ENCODE results near the gene TSHZ2. TPM values are rescaled to one million over a fixed set of nuclear protein-coding genes. Genes with fewer than 3 reads are reported as not detected.

TSHZ2 gene
- total RNA-seq, 4 donors from 2014 or later, result 10.3 to 15.0 (median 12.9) TPM

DNA sequence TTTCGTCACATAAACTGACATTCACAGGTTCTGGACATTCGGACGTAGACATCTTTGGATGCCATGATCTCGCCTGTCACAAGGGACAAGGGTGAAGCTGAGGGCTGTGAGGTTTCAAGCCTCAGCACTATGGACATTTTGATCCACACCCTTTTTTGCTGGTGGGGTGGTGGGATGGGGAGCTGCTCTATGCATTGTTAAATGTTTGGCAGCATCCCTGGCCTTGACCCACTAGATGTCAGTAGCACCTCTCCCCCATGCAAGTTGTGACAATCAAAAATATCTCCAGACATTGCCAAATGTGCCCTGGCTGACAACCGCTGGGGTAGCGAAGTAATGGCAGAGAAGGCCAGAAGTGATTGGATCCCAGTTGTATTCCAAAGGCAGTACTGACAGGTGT, 229.4 kb downstream of the TSHZ2 start:
- Histone ChIP-seq H3K9me3 (no peaks in the 10 kb centered on the region), H3K27me3 (no peaks in the 10 kb centered on the region), H3K36me3 (no peaks in the 10 kb centered on the region), H3K27ac (replicated peaks in 1 of 4) (no peak overlapping the region), H3K4me3 (no peak overlapping the region), H3K4me1 (no peaks in the 10 kb centered on the region)
- WGBS, result 91% methylated on average over 5 of the region's 6 CpGs
- TF ChIP-seq POLR2AphosphoS5 (IDR thresholded peaks at IDR 0.05) (no peak), EP300 (IDR thresholded peaks at IDR 0.05) (no peak), CTCF (IDR thresholded peaks at IDR 0.05) (no peak), POLR2A (IDR thresholded peaks at IDR 0.05; ENCODE audit: low read depth) (no peak)
- DNase-seq (ENCODE audit: extremely low spot score), result no peak
- intact Hi-C loops (cut with DNase I), result no loop called here

- H3K4me1 ChIP-seq, result no peaks in the 10 kb centered on the region
- intact Hi-C loops (cut with DNase I), result no loop called here
- no peaks in the 10 kb centered on the region for H3K36me3 ChIP-seq
- no peak for TF ChIP-seq POLR2A (IDR thresholded peaks at IDR 0.05; ENCODE audit: low read depth)
- no peak for DNase-seq (ENCODE audit: extremely low spot score)
- 77% methylated on average over 3 of the region's 3 CpGs for WGBS
- no peaks in the 10 kb centered on the region for H3K9me3 ChIP-seq
- H3K27me3 ChIP-seq, result no peaks in the 10 kb centered on the region
- H3K4me3 ChIP-seq, result no peak overlapping the region
- no peak overlapping the region for H3K27ac ChIP-seq (replicated peaks in 1 of 4)
These were observed 230.6 kb downstream of the TSHZ2 start for GRCh38 chr20:53202777-53203176.

GRCh38 chr20:53205046-53205445, 232.9 kb downstream of the TSHZ2 start:
- Histone ChIP-seq H3K36me3 (no peaks in the 10 kb centered on the region), H3K9me3 (no peaks in the 10 kb centered on the region), H3K27me3 (peaks cover 0 to 10% (median 0%) of the 10 kb centered on the region in 4 donors), H3K27ac (replicated peaks in 1 of 4) (no peak overlapping the region), H3K4me3 (no peak overlapping the region), H3K4me1 (no peaks in the 10 kb centered on the region)
- intact Hi-C loops (cut with DNase I), result no loop called here
- DNase-seq (ENCODE audit: extremely low spot score), result no peak
- WGBS, result 83% methylated on average over 5 of the region's 5 CpGs
- TF ChIP-seq POLR2AphosphoS5 (IDR thresholded peaks at IDR 0.05) (no peak), CTCF (IDR thresholded peaks at IDR 0.05) (no peak), EP300 (IDR thresholded peaks at IDR 0.05) (no peak), POLR2A (IDR thresholded peaks at IDR 0.05; ENCODE audit: low read depth) (no peak)

GRCh38 chr20:53208110-53208832, 236.1 kb downstream of the TSHZ2 start:
- Histone ChIP-seq H3K4me3 (no peak overlapping the region), H3K27me3 (peaks cover 0 to 10% (median 0%) of the 10 kb centered on the region in 4 donors), H3K36me3 (no peaks in the 10 kb centered on the region), H3K9me3 (no peaks in the 10 kb centered on the region), H3K4me1 (no peaks in the 10 kb centered on the region), H3K27ac (replicated peaks in 1 of 4) (no peak overlapping the region)
- no peak for DNase-seq (ENCODE audit: extremely low spot score)
- TF ChIP-seq POLR2AphosphoS5 (IDR thresholded peaks at IDR 0.05), result no peak
- intact Hi-C loops (cut with DNase I), result no loop called here
- WGBS, result 82% methylated on average over 11 of the region's 11 CpGs

- Histone ChIP-seq H3K27ac (replicated peaks in 1 of 4) (no peak overlapping the region), H3K36me3 (no peaks in the 10 kb centered on the region), H3K4me1 (no peaks in the 10 kb centered on the region), H3K4me3 (no peak overlapping the region), H3K9me3 (no peaks in the 10 kb centered on the region), H3K27me3 (peaks cover 0 to 10% (median 0%) of the 10 kb centered on the region in 4 donors)
- TF ChIP-seq EP300 (IDR thresholded peaks at IDR 0.05) (no peak), POLR2AphosphoS5 (IDR thresholded peaks at IDR 0.05) (no peak), CTCF (IDR thresholded peaks at IDR 0.05) (no peak), POLR2A (IDR thresholded peaks at IDR 0.05; ENCODE audit: low read depth) (no peak)
- intact Hi-C loops (cut with DNase I), result no loop called here
- 90% methylated on average over 13 of the region's 13 CpGs for WGBS
- no peak for DNase-seq (ENCODE audit: extremely low spot score)
These were observed 237.9 kb downstream of the TSHZ2 start for GRCh38 chr20:53210041-53210440.

GRCh38 chr20:53210931-53211330, 238.8 kb downstream of the TSHZ2 start:
- intact Hi-C loops (cut with DNase I), result no loop called here
- TF ChIP-seq EP300 (IDR thresholded peaks at IDR 0.05) (no peak), POLR2A (IDR thresholded peaks at IDR 0.05; ENCODE audit: low read depth) (no peak), CTCF (IDR thresholded peaks at IDR 0.05) (no peak), POLR2AphosphoS5 (IDR thresholded peaks at IDR 0.05) (no peak)
- Histone ChIP-seq H3K4me1 (no peaks in the 10 kb centered on the region), H3K27me3 (peaks cover 0 to 12% (median 0%) of the 10 kb centered on the region in 4 donors), H3K36me3 (no peaks in the 10 kb centered on the region), H3K27ac (replicated peaks in 1 of 4) (no peak overlapping the region), H3K9me3 (no peaks in the 10 kb centered on the region), H3K4me3 (no peak overlapping the region)
- 87% methylated on average over 3 of the region's 3 CpGs for WGBS
- no peak for DNase-seq (ENCODE audit: extremely low spot score)

Measured in esophagus muscularis mucosa (tissue), 4 donors.